Activated T-cell treated with anti-CD3 and anti-CD28 coated beads, Interleukin-2, amount 50 U/mL, for 72 hours (primary cell): ENCODE results near the gene DCLK1. TPM values are rescaled to one million over a fixed set of nuclear protein-coding genes. Genes with fewer than 3 reads are reported as not detected.

ENCODE experiments used
- ATAC-seq, 2 donors: fragments of 150-1000 bp; cut with Tn5 transposase; replicated peaks in 1 of 2; 2 replicates each; pipeline ENCODE4 v1.10.0; 2021; ENCODE audit warnings: moderate library complexity in 2 of 2, mild to moderate bottlenecking in 1 of 2
- DNase-seq, 2 donors: peaks; one replicate each; pipeline ENCODE4 v3.0.0; 2021 to 2022; ENCODE audit warnings: mixed read lengths in 1 of 2
- H3K27ac Mint-ChIP-seq: one replicate; pipeline ENCODE4 v1.8.0; 2022; ENCODE audit warnings: mild to moderate bottlenecking, moderate library complexity, mixed read lengths
- H3K27me3 Mint-ChIP-seq: one replicate; pipeline ENCODE4 v1.8.0; 2022; ENCODE audit warnings: low read depth, mixed read lengths
- H3K36me3 Mint-ChIP-seq, 2 donors: one replicate each; pipeline ENCODE4 v1.8.0; 2022; ENCODE audit warnings: mixed read lengths in 2 of 2, mild to moderate bottlenecking in 1 of 2; ENCODE audit not compliant: insufficient read depth in 2 of 2
- H3K4me1 Mint-ChIP-seq: one replicate; pipeline ENCODE4 v1.8.0; 2022; ENCODE audit warnings: low read depth, mixed read lengths
- H3K4me3 Mint-ChIP-seq, 2 donors: one replicate each; pipeline ENCODE4 v1.8.0; 2022; ENCODE audit warnings: mild to moderate bottlenecking in 2 of 2, mixed read lengths in 2 of 2, moderate library complexity in 2 of 2
- H3K9me3 Mint-ChIP-seq, 2 donors: one replicate each; pipeline ENCODE4 v1.8.0; 2022; ENCODE audit warnings: mixed read lengths in 2 of 2
- total RNA-seq, 2 donors: library from RNA; stranded (reverse); gene quantifications; one replicate each; pipeline ENCODE4 v1.2.3, GENCODE V29; 2022

DCLK1 gene
- not detected for total RNA-seq

DNA sequence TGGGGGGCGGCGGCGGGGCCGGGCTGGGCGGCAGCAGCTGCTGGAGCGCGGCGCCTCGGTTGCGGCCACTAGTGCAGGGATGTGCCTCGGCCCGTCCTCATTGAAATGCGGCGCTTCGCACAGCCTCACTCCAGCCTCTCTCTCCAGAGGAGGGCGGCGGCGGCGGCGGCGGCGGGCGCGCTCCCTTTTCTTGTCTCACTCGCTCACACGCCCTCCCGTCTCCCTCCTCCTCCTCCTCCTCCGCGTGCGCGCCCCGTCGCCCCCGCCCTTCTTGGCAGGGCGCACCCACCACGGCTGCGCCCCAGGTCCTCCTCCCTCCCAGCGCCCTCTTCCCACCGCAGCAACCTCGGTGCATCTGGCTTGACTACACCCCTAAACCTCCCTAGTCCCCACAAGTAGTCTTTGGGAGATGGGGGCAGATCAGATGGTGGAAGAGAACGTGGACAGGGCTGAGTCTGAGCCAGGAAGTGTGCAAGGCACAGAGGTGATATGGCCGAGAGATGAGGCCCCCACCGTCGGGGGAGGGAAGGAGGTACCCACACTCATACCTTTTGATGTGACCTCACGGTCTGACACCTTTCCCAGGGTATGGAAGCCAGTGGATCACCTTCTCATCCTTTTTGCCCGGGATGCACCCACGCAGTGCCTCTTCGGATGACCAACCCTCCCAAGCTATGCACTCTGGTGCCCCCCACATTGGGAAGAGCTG, at the start of gene DCLK1:
Gene DCLK1 (minus strand): TSS at position 161 of the 709 bp plus-strand sequence.
- ATAC-seq (no peak), DNase-seq (no peak)
- Mint-ChIP-seq H3K4me1 (no peaks in the 10 kb centered on the region), H3K36me3 (no peaks in the 10 kb centered on the region), H3K9me3 (peaks cover 0 to 3% of the 10 kb centered on the region in 2 donors), H3K4me3 (no peak within 1 kb of the TSS), H3K27ac (no peak within 1 kb of the TSS), H3K27me3 (peaks cover 43% of the 10 kb centered on the region)

DNA sequence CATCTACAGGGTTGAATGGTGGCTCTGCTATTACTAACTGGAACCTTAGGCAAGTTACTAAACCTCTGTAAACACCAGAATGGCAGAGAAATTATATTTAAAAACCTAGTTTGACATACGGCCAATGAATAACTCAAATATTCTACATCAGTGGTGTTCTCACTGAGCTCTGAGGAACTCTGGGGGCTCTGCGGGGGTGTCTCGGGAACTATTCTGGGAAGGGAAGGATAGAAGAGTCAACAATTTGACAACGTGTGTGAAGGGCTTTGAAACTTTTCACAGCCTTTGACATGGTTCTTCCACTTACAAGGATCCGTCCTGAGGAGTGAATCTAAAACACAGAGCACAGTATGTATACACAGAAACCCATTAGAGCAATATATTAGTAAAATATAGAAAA, 44.4 kb upstream of the DCLK1 start:
- Mint-ChIP-seq H3K36me3 (no peaks in the 10 kb centered on the region), H3K27me3 (no peaks in the 10 kb centered on the region), H3K4me3 (no peak overlapping the region), H3K4me1 (no peaks in the 10 kb centered on the region), H3K9me3 (peaks cover 1 to 2% of the 10 kb centered on the region in 2 donors), H3K27ac (no peak overlapping the region)
- ATAC-seq (no peak), DNase-seq (no peak)

DNA sequence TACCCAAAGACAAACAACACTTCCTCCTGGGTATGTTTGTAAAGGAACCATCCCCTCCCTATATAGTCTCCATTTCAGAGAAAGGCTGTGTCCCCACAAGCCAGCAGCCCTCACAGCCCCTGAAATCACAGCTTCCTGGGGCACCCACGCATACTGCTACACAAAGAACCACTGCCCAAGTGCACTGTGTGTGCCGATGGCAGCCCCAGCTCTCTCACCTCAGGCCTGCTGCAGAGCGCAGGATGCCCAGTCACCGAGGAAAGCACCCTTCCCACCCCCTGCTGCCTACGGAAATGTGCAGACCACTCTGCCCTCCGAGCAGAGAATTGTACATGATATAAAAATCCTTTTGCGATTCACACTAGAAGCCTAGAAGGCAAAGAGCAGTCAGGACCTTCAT, 43.7 kb upstream of the DCLK1 start:
- ATAC-seq (no peak), DNase-seq (no peak)
- Mint-ChIP-seq H3K36me3 (no peaks in the 10 kb centered on the region), H3K4me3 (no peak overlapping the region), H3K27ac (no peak overlapping the region), H3K4me1 (no peaks in the 10 kb centered on the region), H3K27me3 (no peaks in the 10 kb centered on the region), H3K9me3 (peaks cover 1 to 2% of the 10 kb centered on the region in 2 donors)

DNA sequence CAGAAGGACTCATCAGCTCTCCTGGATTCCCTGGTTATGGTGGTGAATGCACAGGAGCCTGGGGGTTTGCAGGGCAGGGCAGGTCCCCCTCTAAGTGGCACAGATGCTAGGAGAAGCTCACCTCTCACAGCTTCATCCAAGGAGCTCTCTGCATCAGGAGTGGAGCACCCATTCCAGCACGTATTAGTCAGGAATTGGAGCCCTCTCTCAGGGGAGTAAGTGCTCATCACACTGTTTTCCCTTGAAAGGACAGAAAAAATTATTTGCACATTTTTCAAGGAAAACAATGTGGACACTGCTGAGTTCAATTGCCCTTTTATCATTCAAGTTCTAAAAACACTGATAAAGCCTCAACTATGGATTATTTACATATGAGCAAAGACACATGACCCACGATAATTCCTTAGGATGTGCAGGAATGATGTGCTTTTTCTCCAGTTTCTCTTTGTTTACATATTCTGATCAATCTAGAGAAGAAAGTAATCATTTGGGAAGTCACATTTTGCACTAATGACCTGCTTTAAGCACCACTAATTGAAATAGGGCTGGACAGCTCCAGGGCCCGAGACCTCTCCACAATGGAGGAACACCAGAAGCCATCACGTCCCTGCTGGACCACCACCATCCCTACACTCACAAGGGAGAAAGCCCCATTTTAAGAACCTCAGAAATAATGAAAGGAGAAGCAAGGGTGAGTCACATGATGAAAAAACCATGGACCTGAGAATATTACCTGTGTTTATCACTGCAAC, 42.6 kb upstream of the DCLK1 start:
- peaks cover 1 to 2% of the 10 kb centered on the region in 2 donors for H3K9me3 Mint-ChIP-seq
- H3K4me1 Mint-ChIP-seq, result no peaks in the 10 kb centered on the region
- no peak for ATAC-seq
- H3K4me3 Mint-ChIP-seq, result no peak overlapping the region
- DNase-seq, result no peak
- H3K27ac Mint-ChIP-seq, result no peak overlapping the region
- no peaks in the 10 kb centered on the region for H3K27me3 Mint-ChIP-seq
- no peaks in the 10 kb centered on the region for H3K36me3 Mint-ChIP-seq

DNA sequence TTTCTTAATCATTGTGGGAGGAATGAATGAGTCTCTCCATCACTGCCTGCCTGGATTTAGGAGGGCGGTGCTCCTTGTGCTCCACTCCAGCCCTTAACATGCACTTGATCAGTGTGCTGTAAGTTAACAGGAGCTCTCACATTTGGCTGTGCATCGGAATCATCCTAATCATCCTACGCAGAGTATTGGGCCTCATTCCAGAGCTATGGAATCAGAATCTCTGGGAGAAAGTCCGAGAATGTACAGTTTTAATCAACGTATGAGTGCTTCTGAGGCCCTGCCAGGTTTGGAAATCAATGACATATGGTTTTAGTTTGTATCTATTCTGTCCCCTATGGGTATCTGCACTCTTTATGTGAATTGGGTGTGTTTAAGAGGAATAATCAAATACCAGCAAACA, 34.9 kb upstream of the DCLK1 start:
- Mint-ChIP-seq H3K27ac (no peak overlapping the region), H3K9me3 (peaks cover 2 to 7% of the 10 kb centered on the region in 2 donors), H3K27me3 (no peaks in the 10 kb centered on the region), H3K36me3 (no peaks in the 10 kb centered on the region), H3K4me3 (no peak overlapping the region), H3K4me1 (no peaks in the 10 kb centered on the region)
- no peak for ATAC-seq
- no peak for DNase-seq

DNA sequence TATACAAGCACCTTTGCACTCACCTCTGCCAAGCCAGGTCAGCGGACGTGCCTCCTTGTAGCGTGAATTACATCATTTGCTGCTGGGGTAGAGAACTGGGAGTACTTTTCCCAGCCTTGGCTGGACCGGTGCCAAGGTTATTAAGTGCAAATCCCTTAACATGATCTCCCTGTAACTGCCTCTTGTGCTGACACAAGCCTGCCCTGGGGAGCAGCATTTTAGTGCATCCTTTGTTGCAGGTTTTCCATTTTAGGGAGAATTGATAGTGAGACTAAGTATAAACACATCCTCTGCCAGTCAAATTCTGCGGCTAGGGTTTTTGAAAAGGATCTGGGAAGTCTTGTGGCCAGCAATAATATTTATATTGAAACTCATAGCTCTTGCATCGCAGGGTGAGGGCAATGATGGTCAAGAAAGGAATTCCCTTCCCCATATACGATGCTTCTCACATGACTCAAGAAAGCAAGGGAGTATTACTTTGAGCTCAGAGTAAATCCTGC, 32.7 kb upstream of the DCLK1 start:
- peaks cover 6 to 13% of the 10 kb centered on the region in 2 donors for H3K9me3 Mint-ChIP-seq
- no peaks in the 10 kb centered on the region for H3K4me1 Mint-ChIP-seq
- DNase-seq (no peak), ATAC-seq (no peak)
- H3K27ac Mint-ChIP-seq, result no peak overlapping the region
- H3K4me3 Mint-ChIP-seq, result no peak overlapping the region
- H3K36me3 Mint-ChIP-seq, result no peaks in the 10 kb centered on the region
- H3K27me3 Mint-ChIP-seq, result no peaks in the 10 kb centered on the region

DNA sequence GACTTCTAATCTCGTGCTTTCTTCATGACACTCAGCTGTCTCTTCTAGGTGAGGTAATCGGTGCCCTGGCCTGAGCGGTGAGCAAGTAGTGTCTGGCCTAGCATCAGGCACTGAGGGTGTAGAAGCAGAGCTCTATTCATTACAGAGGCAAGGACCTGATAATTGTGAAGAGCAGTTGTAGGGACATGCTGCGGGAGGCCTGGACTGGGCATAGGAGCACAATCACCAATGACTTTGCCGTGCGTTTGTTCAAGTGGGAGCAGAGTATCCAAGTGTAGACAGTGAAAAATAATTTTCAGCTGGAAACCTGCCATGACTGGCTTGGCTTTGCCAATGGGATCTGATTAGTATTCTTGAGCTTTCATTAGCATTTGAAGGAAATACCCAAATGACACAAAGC, 32.1 kb upstream of the DCLK1 start:
- Mint-ChIP-seq H3K4me1 (no peaks in the 10 kb centered on the region), H3K36me3 (no peaks in the 10 kb centered on the region), H3K9me3 (peaks cover 6 to 13% of the 10 kb centered on the region in 2 donors), H3K27ac (no peak overlapping the region), H3K4me3 (no peak overlapping the region), H3K27me3 (no peaks in the 10 kb centered on the region)
- DNase-seq (no peak), ATAC-seq (no peak)

DNA sequence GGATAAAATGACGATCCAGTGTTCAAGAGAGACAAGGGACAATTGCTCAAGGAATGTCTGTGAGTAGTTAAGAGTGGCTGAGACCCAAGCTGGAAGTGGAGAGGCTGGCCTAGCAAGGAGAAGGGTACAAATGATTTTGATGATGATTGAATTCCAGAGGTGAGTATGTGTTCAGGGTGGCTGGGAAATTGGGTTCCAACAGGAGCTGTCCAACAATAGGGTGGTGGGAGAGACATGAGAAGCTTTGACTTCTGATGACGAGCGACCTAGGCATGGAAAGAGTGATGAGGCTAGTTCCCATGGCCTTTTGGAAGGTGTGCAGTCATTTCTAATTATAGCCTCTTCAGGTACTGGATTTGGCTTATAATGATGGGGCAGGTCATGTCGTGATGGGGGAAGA, 29.1 kb upstream of the DCLK1 start:
- Mint-ChIP-seq H3K36me3 (no peaks in the 10 kb centered on the region), H3K27ac (no peak overlapping the region), H3K4me1 (no peaks in the 10 kb centered on the region), H3K9me3 (peaks cover 6 to 8% of the 10 kb centered on the region in 2 donors), H3K4me3 (no peak overlapping the region), H3K27me3 (peaks cover 1% of the 10 kb centered on the region)
- DNase-seq, result no peak
- no peak for ATAC-seq

DNA sequence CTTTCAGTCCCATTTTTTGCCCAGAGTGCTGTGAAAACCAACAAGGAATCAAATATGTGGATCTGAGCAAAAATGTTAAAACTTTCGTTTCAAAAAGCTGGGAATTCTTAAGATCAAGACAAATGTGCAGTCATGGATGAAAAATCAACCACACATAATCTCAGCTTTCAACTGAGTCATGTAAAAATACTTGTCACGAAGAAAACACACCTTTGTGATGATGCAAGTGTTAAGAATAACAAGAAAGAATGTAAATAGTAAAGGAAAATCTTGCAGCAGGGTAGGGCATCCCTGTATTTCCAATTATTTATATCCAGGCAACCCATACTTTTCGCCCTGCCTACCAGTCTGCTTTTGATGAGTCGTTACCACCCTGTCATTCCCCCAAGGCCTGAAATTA, 27.4 kb upstream of the DCLK1 start:
- Mint-ChIP-seq H3K36me3 (no peaks in the 10 kb centered on the region), H3K27ac (no peak overlapping the region), H3K4me1 (no peaks in the 10 kb centered on the region), H3K9me3 (peaks cover 6 to 9% of the 10 kb centered on the region in 2 donors), H3K4me3 (no peak overlapping the region), H3K27me3 (peaks cover 9% of the 10 kb centered on the region)
- no peak for DNase-seq
- ATAC-seq, result no peak

DNA sequence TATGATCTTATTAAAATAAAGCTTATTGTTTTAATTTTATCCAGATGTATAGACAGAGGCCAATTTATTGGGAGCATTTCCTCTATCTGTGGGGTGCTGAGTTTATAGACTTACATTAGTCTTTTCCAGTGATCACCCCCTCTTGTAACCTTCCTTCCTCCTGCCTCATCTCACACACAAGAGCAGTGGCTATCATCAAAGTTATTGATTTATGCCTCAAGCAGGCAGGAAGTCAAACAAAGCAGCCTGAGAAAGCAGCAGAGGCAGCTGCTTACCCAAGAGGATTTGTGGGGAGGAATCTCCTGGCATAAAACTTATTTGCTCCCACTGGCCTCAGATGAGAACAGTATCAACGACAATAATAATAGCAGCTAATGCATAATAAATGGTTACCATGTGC, 26.3 kb upstream of the DCLK1 start:
- Mint-ChIP-seq H3K27me3 (peaks cover 14% of the 10 kb centered on the region), H3K9me3 (peaks cover 6 to 9% of the 10 kb centered on the region in 2 donors), H3K4me3 (no peak overlapping the region), H3K36me3 (no peaks in the 10 kb centered on the region), H3K4me1 (no peaks in the 10 kb centered on the region), H3K27ac (no peak overlapping the region)
- DNase-seq (no peak), ATAC-seq (no peak)

DNA sequence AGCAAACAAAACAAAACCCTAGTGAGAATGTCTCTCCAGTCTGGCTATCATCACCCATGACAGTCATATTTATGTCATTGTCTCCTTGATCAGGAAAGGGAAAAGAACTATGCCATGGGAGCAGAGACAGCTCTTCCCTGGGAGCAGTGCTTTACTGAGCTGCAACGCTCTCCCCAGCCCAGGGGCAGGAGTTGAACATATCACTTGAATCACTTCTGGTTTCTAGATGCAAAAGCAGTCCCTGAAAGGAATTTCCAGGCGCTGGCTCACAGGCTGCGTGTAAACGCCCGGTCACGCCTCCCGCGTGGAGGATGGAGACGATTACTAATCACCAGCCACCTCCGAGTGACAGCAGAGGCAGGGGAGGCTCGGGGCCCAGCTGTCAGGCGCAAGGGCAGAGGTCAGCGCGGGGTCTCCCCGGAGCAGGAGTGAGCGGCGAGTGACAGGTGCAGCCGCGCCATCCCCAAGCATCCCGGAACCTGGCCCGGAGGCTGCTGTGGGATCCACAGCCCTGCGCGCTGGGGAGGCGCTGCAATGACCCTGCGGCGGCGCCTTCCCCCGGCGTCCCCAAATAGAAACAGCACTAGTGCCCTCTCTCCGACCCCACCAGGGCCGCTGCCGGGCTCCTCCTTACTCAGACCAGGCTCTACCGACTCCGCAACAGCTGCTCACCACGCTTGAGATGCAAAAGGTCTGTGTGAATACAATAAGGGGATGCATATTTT, 23.5 kb upstream of the DCLK1 start:
- DNase-seq (no peak), ATAC-seq (no peak)
- Mint-ChIP-seq H3K27ac (no peak overlapping the region), H3K4me1 (no peaks in the 10 kb centered on the region), H3K9me3 (peaks cover 0 to 3% of the 10 kb centered on the region in 2 donors), H3K36me3 (no peaks in the 10 kb centered on the region), H3K4me3 (no peak overlapping the region), H3K27me3 (peaks cover 14% of the 10 kb centered on the region)

DNA sequence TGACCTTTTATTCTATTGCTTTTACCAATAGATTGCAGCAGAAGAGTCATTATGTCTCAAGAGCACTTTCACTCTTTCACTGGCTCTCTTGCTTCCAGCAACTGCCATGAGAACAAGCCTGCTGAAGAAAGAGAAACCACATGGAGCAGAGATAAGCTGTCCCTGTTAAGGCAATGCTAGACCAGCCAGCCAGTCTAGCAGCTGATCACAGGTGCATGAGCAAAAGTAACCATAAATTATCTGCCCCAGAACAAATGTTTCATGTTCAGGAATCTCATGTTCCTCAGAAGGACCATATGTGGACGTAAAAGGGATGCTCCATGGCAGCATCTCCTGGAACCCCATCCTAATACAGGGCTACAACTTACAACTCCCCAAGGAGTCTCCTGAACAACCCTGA, 20.4 kb upstream of the DCLK1 start:
- Mint-ChIP-seq H3K27ac (no peak overlapping the region), H3K9me3 (peaks cover 0 to 1% of the 10 kb centered on the region in 2 donors), H3K36me3 (no peaks in the 10 kb centered on the region), H3K4me1 (no peaks in the 10 kb centered on the region), H3K4me3 (no peak overlapping the region), H3K27me3 (peaks cover 14% of the 10 kb centered on the region)
- DNase-seq (no peak), ATAC-seq (no peak)

DNA sequence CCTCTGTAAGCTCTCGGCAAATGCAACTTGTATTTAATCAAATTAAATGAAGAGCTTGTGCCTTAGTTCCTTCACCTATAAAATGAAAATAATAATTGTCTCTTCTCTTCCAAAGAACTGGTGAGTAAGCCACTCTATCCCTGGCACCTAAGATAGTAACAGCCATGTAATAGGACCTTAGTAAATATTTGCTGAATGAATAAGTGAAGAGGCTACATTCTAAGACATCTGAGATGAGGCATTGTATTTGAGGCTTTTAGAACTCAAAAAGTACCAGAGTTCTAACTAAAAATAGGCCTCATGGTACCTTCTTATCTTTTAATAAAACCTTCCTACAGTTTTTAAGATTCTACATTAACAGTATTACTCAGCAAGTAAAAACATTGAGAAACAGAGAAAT, 17.3 kb upstream of the DCLK1 start:
- H3K27ac Mint-ChIP-seq, result no peak overlapping the region
- no peak for ATAC-seq

More for the DNA sequence above, 17.3 kb upstream of the DCLK1 start:
- Mint-ChIP-seq H3K27me3 (peaks cover 3% of the 10 kb centered on the region), H3K4me1 (no peaks in the 10 kb centered on the region), H3K4me3 (no peak overlapping the region), H3K9me3 (peaks cover 0 to 1% of the 10 kb centered on the region in 2 donors), H3K36me3 (no peaks in the 10 kb centered on the region)
- no peak for DNase-seq
